Kidney (tissue), 14 donors: ENCODE results near the gene MMRN1. TPM values are rescaled to one million over a fixed set of nuclear protein-coding genes. Genes with fewer than 3 reads are reported as not detected.

ENCODE experiments used
- DNase-seq, 5 donors: peaks; one replicate each; pipeline ENCODE4 v3.0.0-alpha.2; 2013 to 2020
- FAIRE-seq: peaks from 2 replicates; lab custom pipeline; 2012; peaks lifted over from hg19 to GRCh38; lab: Jason Lieb, UNC
- H3K27ac ChIP-seq, 2 donors: one replicate each; pipeline ENCODE4 v1.7.0; 2013; ENCODE audit warnings: low read depth in 2 of 2, low read length in 2 of 2, inconsistent platforms in 1 of 2
- H3K27me3 ChIP-seq: one replicate; pipeline ENCODE4 v1.7.1; 2013; ENCODE audit warnings: low read length, inconsistent platforms; ENCODE audit not compliant: control insufficient read depth, insufficient read depth
- H3K36me3 ChIP-seq, 3 donors: one replicate each; pipeline versions ENCODE4 v1.7.0 to v1.7.1; 2013; ENCODE audit warnings: low read length in 3 of 3, control low read depth in 1 of 3, inconsistent platforms in 1 of 3; ENCODE audit not compliant: insufficient read depth in 3 of 3, control insufficient read depth in 2 of 3
- H3K4me1 ChIP-seq, 3 donors: one replicate each; pipeline versions ENCODE4 v1.7.0 to v1.7.1; 2013; ENCODE audit warnings: low read length in 3 of 3, inconsistent platforms in 1 of 3, low read depth in 1 of 3; ENCODE audit not compliant: control insufficient read depth in 2 of 3, insufficient read depth in 2 of 3
- H3K4me3 ChIP-seq, 3 donors: one replicate each; pipeline versions ENCODE4 v1.7.0 to v1.8.1; 2013; ENCODE audit warnings: low read length in 3 of 3, control low read depth in 1 of 3, inconsistent platforms in 1 of 3
- H3K9ac ChIP-seq, 3 donors: one replicate each; pipeline versions ENCODE4 v1.7.0 to v1.7.1; 2013; ENCODE audit warnings: low read length in 3 of 3, control low read depth in 1 of 3, inconsistent platforms in 1 of 3
- H3K9me3 ChIP-seq, 3 donors: one replicate each; pipeline versions ENCODE4 v1.7.0 to v1.7.1; 2013; ENCODE audit warnings: low read length in 3 of 3, control low read depth in 1 of 3, inconsistent platforms in 1 of 3; ENCODE audit not compliant: control insufficient read depth in 2 of 3, insufficient read depth in 1 of 3
- intact Hi-C: fragments of 100-400 bp; cut with DNase I; formaldehyde crosslinking; loops from one replicate; pipeline ENCODE4 v1.11.1; 2022
- polyA plus RNA-seq: library from polyadenylated mRNA; stranded (reverse); fragments of 350-450 nt; fragmentation: Illumina TruSeq; extraction: RNeasy Lipid Tissue Mini Kit (QIAGEN cat#74804); gene quantifications from one replicate; pipeline ENCODE4 v1.2.3, GENCODE V29; 2014; ENCODE audit warnings: low read depth, low replicate concordance; ENCODE audit not compliant: insufficient read depth
- total RNA-seq: library from RNA; stranded (reverse); fragmentation: NEBNext Ultra II Directional; extraction: Animal tissue kit (Norgen Biotek cat#: 25700); gene quantifications from one replicate; pipeline ENCODE4 v1.2.1, GENCODE V29; 2021
- TF ChIP-seq, protein P1 (sequence below): IDR thresholded peaks from 3 replicates; pipeline ENCODE4 v1.5.1; 2012; ENCODE audit warnings: mild to moderate bottlenecking, moderate library complexity, borderline replicate concordance; ENCODE audit not compliant: insufficient read depth; ENCODE audit errors: extremely low read depth
- donor health status: control.
- donor health status: control.
- donor health status: control.
- donor health status: control.
- donor health status: control.
- donor health status: DM: yes; HTN: yes; CAD: no.
- donor health status: Normal renal cell carcinoma (clear cell type).

The MMRN1 gene
- total and polyA plus RNA-seq, 2 donors from 2014 or later = 0.62 to 28.9 TPM

DNA sequence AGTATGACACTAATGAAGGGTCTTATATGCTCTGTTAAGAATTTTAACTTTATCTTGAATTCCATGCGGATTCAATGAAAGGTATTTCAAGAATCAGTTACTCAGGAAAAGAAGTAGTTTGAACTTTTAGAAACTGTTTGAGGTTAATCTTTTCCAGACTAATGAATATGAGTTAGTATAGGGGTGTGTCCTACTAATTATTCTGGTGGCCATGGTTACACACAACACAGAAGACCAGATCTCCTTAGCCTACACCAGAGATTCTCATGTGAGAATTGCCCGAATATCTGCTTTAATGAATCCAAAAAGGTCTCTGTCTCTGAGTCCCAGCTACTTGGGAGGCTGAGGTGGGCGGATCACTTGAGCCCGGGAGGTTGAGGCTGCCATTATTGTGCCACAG, 100.4 kb downstream of the MMRN1 start:
- H3K9ac ChIP-seq = no peak overlapping the region
- FAIRE-seq = peak; percentile 55
- intact Hi-C loops = no loop called here
- H3K4me1 ChIP-seq = peaks cover 4 to 40% (median 7%) of the 10 kb centered on the region in 3 donors
- peak in 3 of 5 donors; percentile 13 to 75 (median 67) for DNase-seq
- H3K27me3 ChIP-seq = no peaks in the 10 kb centered on the region
- no peaks in the 10 kb centered on the region for H3K9me3 ChIP-seq
- H3K4me3 ChIP-seq = peak overlapping the region in 2 of 3 donors; percentile 9 to 11
- peak overlapping the region; percentile 74 to 78 for H3K27ac ChIP-seq
- TF ChIP-seq, protein P1, sequence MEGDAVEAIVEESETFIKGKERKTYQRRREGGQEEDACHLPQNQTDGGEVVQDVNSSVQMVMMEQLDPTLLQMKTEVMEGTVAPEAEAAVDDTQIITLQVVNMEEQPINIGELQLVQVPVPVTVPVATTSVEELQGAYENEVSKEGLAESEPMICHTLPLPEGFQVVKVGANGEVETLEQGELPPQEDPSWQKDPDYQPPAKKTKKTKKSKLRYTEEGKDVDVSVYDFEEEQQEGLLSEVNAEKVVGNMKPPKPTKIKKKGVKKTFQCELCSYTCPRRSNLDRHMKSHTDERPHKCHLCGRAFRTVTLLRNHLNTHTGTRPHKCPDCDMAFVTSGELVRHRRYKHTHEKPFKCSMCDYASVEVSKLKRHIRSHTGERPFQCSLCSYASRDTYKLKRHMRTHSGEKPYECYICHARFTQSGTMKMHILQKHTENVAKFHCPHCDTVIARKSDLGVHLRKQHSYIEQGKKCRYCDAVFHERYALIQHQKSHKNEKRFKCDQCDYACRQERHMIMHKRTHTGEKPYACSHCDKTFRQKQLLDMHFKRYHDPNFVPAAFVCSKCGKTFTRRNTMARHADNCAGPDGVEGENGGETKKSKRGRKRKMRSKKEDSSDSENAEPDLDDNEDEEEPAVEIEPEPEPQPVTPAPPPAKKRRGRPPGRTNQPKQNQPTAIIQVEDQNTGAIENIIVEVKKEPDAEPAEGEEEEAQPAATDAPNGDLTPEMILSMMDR = no peak
- no peaks in the 10 kb centered on the region for H3K36me3 ChIP-seq

GRCh38 chr4:89995814-89996213, 101.2 kb downstream of the MMRN1 start:
- peak overlapping the region in 1 of 3 donors; percentile 43 for H3K9ac ChIP-seq

DNA sequence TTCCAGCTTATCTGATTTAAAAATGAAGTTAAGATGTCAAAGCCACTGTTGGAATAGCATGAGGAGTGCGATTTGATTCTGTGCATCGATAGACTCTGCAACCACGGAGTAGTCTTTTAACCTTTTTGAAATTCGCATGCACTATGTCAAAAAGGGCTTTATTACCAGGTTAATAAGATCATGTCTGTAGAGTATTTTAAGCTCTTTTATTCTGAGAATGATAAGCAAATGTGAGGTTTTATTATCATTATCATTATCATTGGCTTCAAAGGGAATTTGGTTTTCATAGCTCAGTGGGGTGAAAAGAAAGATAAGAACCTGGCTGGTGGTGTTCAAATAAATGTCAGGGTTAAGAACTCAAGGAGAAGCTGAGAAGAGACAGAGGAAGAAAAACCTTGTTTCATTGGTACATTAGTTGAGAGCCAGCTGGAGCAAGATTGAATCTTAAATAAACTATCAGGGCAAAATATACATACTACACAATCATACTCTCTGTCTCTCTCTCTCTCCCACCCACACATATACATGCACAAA, 102.6 kb downstream of the MMRN1 start:
- no peak for FAIRE-seq
- TF ChIP-seq, protein P1 = no peak
- no peak for DNase-seq

More at GRCh38 chr4:89995814-89996213, 101.2 kb downstream of the MMRN1 start:
- Histone ChIP-seq H3K9me3 (no peaks in the 10 kb centered on the region), H3K27ac (peak overlapping the region; percentile 74 to 78), H3K27me3 (no peaks in the 10 kb centered on the region), H3K4me1 (peaks cover 4 to 40% (median 7%) of the 10 kb centered on the region in 3 donors), H3K4me3 (no peak overlapping the region), H3K36me3 (no peaks in the 10 kb centered on the region)
- DNase-seq = peak in 1 of 5 donors; percentile 19
- intact Hi-C loops = no loop called here
- FAIRE-seq = no peak
- TF ChIP-seq, protein P1 = no peak

More for the DNA sequence above, 102.6 kb downstream of the MMRN1 start:
- no peaks in the 10 kb centered on the region for H3K36me3 ChIP-seq
- intact Hi-C loops = no loop called here
- no peaks in the 10 kb centered on the region for H3K9me3 ChIP-seq
- H3K4me3 ChIP-seq = no peak overlapping the region
- no peak overlapping the region for H3K27ac ChIP-seq
- peaks cover 3 to 40% (median 4%) of the 10 kb centered on the region in 3 donors for H3K4me1 ChIP-seq
- no peak overlapping the region for H3K9ac ChIP-seq
- H3K27me3 ChIP-seq = no peaks in the 10 kb centered on the region
